Ascending aorta (tissue), 2 donors: ENCODE data around the gene INVS. TPM values are rescaled to one million over a fixed set of nuclear protein-coding genes. Genes with fewer than 3 reads are reported as not detected.
"Not testable (repeated sequence)": the region's sequence is repeated elsewhere in the genome, so short reads cannot be mapped to it uniquely, and the experiment has no call there.

ENCODE experiments used
- DNase-seq, 2 donors: peaks; one replicate each; pipeline ENCODE4 v3.0.0-alpha.2; 2019; ENCODE audit warnings: low spot score in 2 of 2
- H3K27ac ChIP-seq, 2 donors: fragments of 200-600 bp; sonication (generic); one replicate each; pipeline ENCODE4 v1.5.1; 2016 to 2017; ENCODE audit warnings: mild to moderate bottlenecking in 1 of 2
- H3K27me3 ChIP-seq: fragments of 200-600 bp; sonication (generic); one replicate; pipeline ENCODE4 v1.5.1; 2017
- H3K36me3 ChIP-seq, 2 donors: fragments of 200-600 bp; sonication (generic); one replicate each; pipeline ENCODE4 v1.5.1; 2016
- H3K4me1 ChIP-seq, 2 donors: fragments of 200-600 bp; sonication (generic); one replicate each; pipeline ENCODE4 v1.5.1; 2016 to 2017; ENCODE audit warnings: mild to moderate bottlenecking in 1 of 2
- H3K4me3 ChIP-seq, 2 donors: fragments of 200-600 bp; sonication (generic); one replicate each; pipeline ENCODE4 v1.5.1; 2016 to 2017; ENCODE audit warnings: mild to moderate bottlenecking in 1 of 2
- H3K9me3 ChIP-seq, 2 donors: fragments of 200-600 bp; sonication (generic); one replicate each; pipeline ENCODE4 v1.5.1; 2016
- CTCF ChIP-seq, 3 experiments: fragments of 200-600 bp in 2 of 3; fragments of 450-650 bp in 1 of 3; sonication (generic) in 2 of 3; IDR thresholded peaks; one replicate each; pipeline ENCODE4 v1.5.1; 2016 to 2019; ENCODE audit warnings: antibody characterized with exemption in 3 of 3, mild to moderate bottlenecking in 1 of 3, moderate library complexity in 1 of 3
- intact Hi-C: fragments of 100-400 bp; cut with DNase I; formaldehyde crosslinking; loops from one replicate; pipeline ENCODE4 v1.15.1; 2023
- total RNA-seq: library from RNA; depleted of rRNA; stranded (reverse); fragments of >200 nt; gene quantifications from one replicate; pipeline ENCODE4 v1.1.0, GENCODE V29; 2016

INVS gene
- total RNA-seq, 1 donor from 2014 or later: 8.5 TPM

DNA sequence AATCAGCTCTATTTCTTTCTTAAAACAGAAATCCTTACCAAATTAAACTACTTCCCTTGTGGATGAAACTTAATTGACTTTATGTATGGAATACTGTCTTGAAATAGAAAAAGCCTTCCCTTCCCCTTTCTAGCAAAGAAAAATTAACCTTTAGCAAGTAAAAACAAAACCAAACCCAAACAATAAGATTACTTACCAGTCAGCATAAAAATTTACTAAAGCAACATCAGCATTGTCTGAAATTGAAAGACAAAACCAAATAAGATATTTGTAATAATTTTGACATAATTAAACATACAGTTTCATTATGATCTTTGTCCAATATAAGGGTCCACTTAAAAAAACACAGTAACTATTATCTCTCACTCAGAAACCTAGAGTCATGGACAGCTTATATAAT is 41.4 kb upstream of the INVS start:
- no peak for TF ChIP-seq CTCF (IDR thresholded peaks at IDR 0.05)
- Histone ChIP-seq H3K36me3 (peaks cover 0 to 5% of the 10 kb centered on the region in 2 donors), H3K4me1 (no peaks in the 10 kb centered on the region), H3K4me3 (no peak overlapping the region), H3K27ac (no peak overlapping the region), H3K27me3 (no peaks in the 10 kb centered on the region), H3K9me3 (no peaks in the 10 kb centered on the region)
- intact Hi-C loops: no loop called here
- DNase-seq: no peak

- no peak for DNase-seq
- Histone ChIP-seq H3K4me1 (no peaks in the 10 kb centered on the region), H3K4me3 (no peak overlapping the region), H3K9me3 (no peaks in the 10 kb centered on the region), H3K27me3 (no peaks in the 10 kb centered on the region), H3K27ac (no peak overlapping the region), H3K36me3 (peaks cover 0 to 5% of the 10 kb centered on the region in 2 donors)
- TF ChIP-seq CTCF (IDR thresholded peaks at IDR 0.05): no peak
- intact Hi-C loops: no loop called here
Observed at GRCh38 chr9:100058699-100059579, 40.1 kb upstream of the INVS start.

- H3K4me1 ChIP-seq, DNase-seq, H3K27ac ChIP-seq, intact Hi-C loops, H3K4me3 ChIP-seq, H3K27me3 ChIP-seq, H3K36me3 ChIP-seq, H3K9me3 ChIP-seq: not testable (repeated sequence)
Observed at GRCh38 chr9:100062683-100063082, 36.4 kb upstream of the INVS start.

- intact Hi-C loops: no loop called here
- Histone ChIP-seq H3K27ac (no peak overlapping the region), H3K27me3 (no peaks in the 10 kb centered on the region), H3K4me1 (peaks cover 0 to 3% of the 10 kb centered on the region in 2 donors), H3K9me3 (no peaks in the 10 kb centered on the region), H3K4me3 (no peak overlapping the region), H3K36me3 (no peaks in the 10 kb centered on the region)
- TF ChIP-seq CTCF (IDR thresholded peaks at IDR 0.05): no peak
- DNase-seq: no peak
Observed at GRCh38 chr9:100063185-100063584, 35.9 kb upstream of the INVS start.

- no peak overlapping the region for H3K4me3 ChIP-seq
- intact Hi-C loops: no loop called here
- H3K9me3 ChIP-seq: no peaks in the 10 kb centered on the region
- TF ChIP-seq CTCF (IDR thresholded peaks at IDR 0.05): no peak
- no peak overlapping the region for H3K27ac ChIP-seq
- peaks cover 0 to 3% of the 10 kb centered on the region in 2 donors for H3K4me1 ChIP-seq
- DNase-seq: no peak
- H3K36me3 ChIP-seq: no peaks in the 10 kb centered on the region
- H3K27me3 ChIP-seq: no peaks in the 10 kb centered on the region
Observed at GRCh38 chr9:100064872-100065581, 34.0 kb upstream of the INVS start.

DNA sequence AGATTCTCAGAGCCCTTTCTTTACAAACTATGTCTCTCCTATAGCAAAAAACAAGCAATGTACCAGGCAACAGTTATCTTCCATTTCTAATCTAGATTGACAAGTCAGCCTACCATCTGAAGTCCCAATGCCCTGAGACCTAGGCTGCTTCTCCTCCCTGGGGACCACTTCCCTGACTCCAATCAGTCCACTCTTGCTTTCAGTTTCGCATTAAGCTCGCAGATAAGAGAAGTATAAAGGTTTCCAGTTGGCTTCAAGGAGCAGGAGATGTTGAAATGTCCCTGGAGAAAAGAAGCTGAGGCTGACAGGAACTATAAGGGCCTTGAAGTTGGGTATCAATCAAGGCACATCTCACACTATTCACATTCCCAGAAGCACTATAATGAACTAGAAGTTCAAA is 32.5 kb upstream of the INVS start:
- no peak for DNase-seq
- Histone ChIP-seq H3K27ac (peak overlapping the region in 1 of 2 donors; percentile 34), H3K4me1 (peaks cover 0 to 3% of the 10 kb centered on the region in 2 donors), H3K4me3 (peak overlapping the region in 1 of 2 donors; percentile 30), H3K27me3 (no peaks in the 10 kb centered on the region), H3K9me3 (no peaks in the 10 kb centered on the region), H3K36me3 (no peaks in the 10 kb centered on the region)
- no peak for TF ChIP-seq CTCF (IDR thresholded peaks at IDR 0.05)
- intact Hi-C loops: no loop called here

- intact Hi-C loops, H3K9me3 ChIP-seq, H3K27ac ChIP-seq, H3K36me3 ChIP-seq, H3K27me3 ChIP-seq, H3K4me1 ChIP-seq, DNase-seq, H3K4me3 ChIP-seq: not testable (repeated sequence)
Observed at GRCh38 chr9:100067990-100068389, 31.1 kb upstream of the INVS start.

- H3K27me3 ChIP-seq, H3K4me3 ChIP-seq, H3K4me1 ChIP-seq, DNase-seq, intact Hi-C loops, H3K36me3 ChIP-seq, H3K27ac ChIP-seq, H3K9me3 ChIP-seq: not testable (repeated sequence)
Observed at GRCh38 chr9:100069068-100069467, 30.0 kb upstream of the INVS start.
